Measurements from ENCODE around the gene ASAP2.

Gene ASAP2

GRCh38 chr2:9445089-9445488, 238.5 kb downstream of the ASAP2 start:
- no peak for DNase-seq

- DNase-seq = no peak
Observed at GRCh38 chr2:9451231-9451630, 244.6 kb downstream of the ASAP2 start.
